AG09309 (cell line): ENCODE data around the gene COG6.

Experiments
- DNase-seq: peaks from one replicate; pipeline ENCODE4 v3.0.0-alpha.2; 2010; ENCODE audit warnings: low read depth
- H3K4me3 ChIP-seq: 2 replicates; pipeline ENCODE4 v1.5.1; 2011; ENCODE audit warnings: mild to moderate bottlenecking, low read depth, low read length, moderate library complexity; ENCODE audit not compliant: control insufficient read depth
- CTCF ChIP-seq: IDR thresholded peaks from 2 replicates; pipeline ENCODE4 v1.5.1; 2011; ENCODE audit warnings: mild to moderate bottlenecking, low read depth, low read length, inconsistent platforms; ENCODE audit not compliant: insufficient read depth, control insufficient read depth; ENCODE audit errors: missing control alignments

COG6 gene

GRCh38 chr13:39623466-39623865 is 32.0 kb upstream of the COG6 start:
- no peak for DNase-seq
- no peak for TF ChIP-seq CTCF
- no peak overlapping the region for H3K4me3 ChIP-seq

- no peak overlapping the region for H3K4me3 ChIP-seq
- DNase-seq = no peak
- no peak for TF ChIP-seq CTCF
These were observed 24.2 kb upstream of the COG6 start for GRCh38 chr13:39631307-39631706.

- DNase-seq = no peak
- TF ChIP-seq CTCF = no peak
- H3K4me3 ChIP-seq = no peak overlapping the region
These were observed 22.5 kb upstream of the COG6 start for GRCh38 chr13:39632994-39633393.

- H3K4me3 ChIP-seq = no peak overlapping the region
- no peak for DNase-seq
- TF ChIP-seq CTCF = no peak
These were observed 19.9 kb upstream of the COG6 start for GRCh38 chr13:39635564-39635963.

GRCh38 chr13:39637890-39638289 is 17.6 kb upstream of the COG6 start:
- TF ChIP-seq CTCF = no peak
- DNase-seq = no peak
- H3K4me3 ChIP-seq = no peak overlapping the region

GRCh38 chr13:39641645-39642044 is 13.8 kb upstream of the COG6 start:
- no peak for DNase-seq
- H3K4me3 ChIP-seq = no peak overlapping the region
- TF ChIP-seq CTCF = no peak

- no peak for DNase-seq
- H3K4me3 ChIP-seq = no peak overlapping the region
- TF ChIP-seq CTCF = no peak
These were observed 9.3 kb upstream of the COG6 start for GRCh38 chr13:39646122-39646521.
